Measurements from ENCODE around the gene OPCML. TPM values are rescaled to one million over a fixed set of nuclear protein-coding genes. Genes with fewer than 3 reads are reported as not detected.

The OPCML gene
- total and polyA plus RNA-seq, 4 donors: under 0.01 to 0.01 TPM; not detected in 2

GRCh38 chr11:132855516-132855915 is 676.8 kb downstream of the OPCML start:
- no peaks in the 10 kb centered on the region for H3K27me3 ChIP-seq (ENCODE audit: control insufficient read depth in 4 of 4, insufficient read depth in 4 of 4, low read length in 3 of 4)
- TF ChIP-seq TAF1 (conservative IDR thresholded peaks at IDR 0.05) (no peak), ZBTB33 (IDR thresholded peaks at IDR 0.05) (no peak), MAX (IDR thresholded peaks at IDR 0.05) (no peak), JUND (IDR thresholded peaks at IDR 0.05) (no peak), HNF4G (IDR thresholded peaks at IDR 0.05) (no peak), RXRA (IDR thresholded peaks at IDR 0.05) (no peak), EGR1 (IDR thresholded peaks at IDR 0.05; ENCODE audit: low read depth in 2 of 2) (no peak), NR2F2 (IDR thresholded peaks at IDR 0.05) (no peak), ATF3 (IDR thresholded peaks at IDR 0.05) (no peak), REST (IDR thresholded peaks at IDR 0.05) (no peak), SP1 (IDR thresholded peaks at IDR 0.05) (no peak), HNF4A (conservative IDR thresholded peaks at IDR 0.05) (no peak), YY1 (IDR thresholded peaks at IDR 0.05) (no peak), GABPA (IDR thresholded peaks at IDR 0.05 in 1 of 2, conservative IDR thresholded peaks at IDR 0.05 in 1 of 2) (no peak), RAD21 (IDR thresholded peaks at IDR 0.05) (no peak)
- no peaks in the 10 kb centered on the region for H3K36me3 ChIP-seq (ENCODE audit: control insufficient read depth in 4 of 4, insufficient read depth in 3 of 4, low read depth in 1 of 4, low read length in 3 of 4)
- WGBS: 92% methylated on average over 3 of the region's 3 CpGs
- DNase-seq (ENCODE audit: low spot score): no peak
- peaks cover 0 to 2% (median 0%) of the 10 kb centered on the region in 4 donors for H3K9me3 ChIP-seq (ENCODE audit: control insufficient read depth in 4 of 4, low read length in 3 of 4)
- no peak overlapping the region for H3K27ac ChIP-seq (ENCODE audit: low read depth in 1 of 2, low read length in 2 of 2)
- no peaks in the 10 kb centered on the region for H3K4me1 ChIP-seq (ENCODE audit: control insufficient read depth in 4 of 4, insufficient read depth in 4 of 4, low read length in 3 of 4)
- no peak overlapping the region for H3K9ac ChIP-seq (ENCODE audit: low read depth in 1 of 2, low read length in 2 of 2)
- no peak overlapping the region for H3K4me3 ChIP-seq (ENCODE audit: low read depth in 1 of 3, low read length in 3 of 3)

GRCh38 chr11:132853886-132854285 is 678.4 kb downstream of the OPCML start:
- 89% methylated on average over 3 of the region's 3 CpGs for WGBS

More at GRCh38 chr11:132853886-132854285, 678.4 kb downstream of the OPCML start:
- H3K9ac ChIP-seq (ENCODE audit: low read depth in 1 of 2, low read length in 2 of 2): no peak overlapping the region
- no peaks in the 10 kb centered on the region for H3K4me1 ChIP-seq (ENCODE audit: control insufficient read depth in 4 of 4, insufficient read depth in 4 of 4, low read length in 3 of 4)
- no peak for DNase-seq (ENCODE audit: low spot score)
- H3K4me3 ChIP-seq (ENCODE audit: low read depth in 1 of 3, low read length in 3 of 3): no peak overlapping the region
- no peak for TF ChIP-seq HNF4G (IDR thresholded peaks at IDR 0.05)
- TF ChIP-seq RXRA (IDR thresholded peaks at IDR 0.05): no peak
- no peak for TF ChIP-seq SP1 (IDR thresholded peaks at IDR 0.05)
- TF ChIP-seq FOXA1 (IDR thresholded peaks at IDR 0.05): no peak
- TF ChIP-seq REST (IDR thresholded peaks at IDR 0.05): no peak
- TF ChIP-seq FOXA2 (IDR thresholded peaks at IDR 0.05): no peak
- TF ChIP-seq EGR1 (IDR thresholded peaks at IDR 0.05; ENCODE audit: low read depth in 2 of 2): no peak
- TF ChIP-seq ZBTB33 (IDR thresholded peaks at IDR 0.05): no peak
- H3K9me3 ChIP-seq (ENCODE audit: control insufficient read depth in 4 of 4, low read length in 3 of 4): peaks cover 0 to 2% (median 0%) of the 10 kb centered on the region in 4 donors
- no peak overlapping the region for H3K27ac ChIP-seq (ENCODE audit: low read depth in 1 of 2, low read length in 2 of 2)
- H3K27me3 ChIP-seq (ENCODE audit: control insufficient read depth in 4 of 4, insufficient read depth in 4 of 4, low read length in 3 of 4): no peaks in the 10 kb centered on the region
- no peaks in the 10 kb centered on the region for H3K36me3 ChIP-seq (ENCODE audit: control insufficient read depth in 4 of 4, insufficient read depth in 3 of 4, low read depth in 1 of 4, low read length in 3 of 4)
